T-helper 1 cell treated with Interleukin-12 subunit alpha and Interleukin-12 subunit beta and Interleukin-4 antibody, amounts not matched to agents 30 μg/mL and 1 μg/mL, for 36 hours (primary cell): ENCODE data around the gene HSPG2.
"Not testable (repeated sequence)": the region's sequence is repeated elsewhere in the genome, so short reads cannot be mapped to it uniquely, and the experiment has no call there.

ENCODE experiments used
- H3K27ac Mint-ChIP-seq: one replicate; pipeline ENCODE4 v1.8.0; 2021; ENCODE audit warnings: mild to moderate bottlenecking, mixed read lengths
- H3K27me3 Mint-ChIP-seq: one replicate; pipeline ENCODE4 v1.8.0; 2021; ENCODE audit warnings: low read depth, mixed read lengths
- H3K36me3 Mint-ChIP-seq: one replicate; pipeline ENCODE4 v1.8.0; 2021; ENCODE audit warnings: low read depth, mixed read lengths
- H3K4me1 Mint-ChIP-seq: one replicate; pipeline ENCODE4 v1.8.0; 2021; ENCODE audit warnings: low read depth, mixed read lengths
- H3K4me3 Mint-ChIP-seq: one replicate; pipeline ENCODE4 v1.8.0; 2021; ENCODE audit warnings: mild to moderate bottlenecking, moderate library complexity, mixed read lengths
- H3K9me3 Mint-ChIP-seq: one replicate; pipeline ENCODE4 v1.8.0; 2021; ENCODE audit warnings: mixed read lengths

HSPG2 gene

GRCh38 chr1:21937034-21937371 lies at the start of gene HSPG2:
Gene HSPG2 (minus strand): TSS chr1:21937310. CDS start chr1:21937217, 93 bp downstream.
- H3K36me3 Mint-ChIP-seq: no peaks in the 10 kb centered on the region
- H3K27me3 Mint-ChIP-seq: peaks cover 39% of the 10 kb centered on the region
- H3K4me1 Mint-ChIP-seq: peaks cover 12% of the 10 kb centered on the region
- H3K27ac Mint-ChIP-seq: peak within 1 kb of the TSS; percentile 28
- no peaks in the 10 kb centered on the region for H3K9me3 Mint-ChIP-seq
- H3K4me3 Mint-ChIP-seq: peak within 1 kb of the TSS; percentile 88

GRCh38 chr1:21986386-21986785 lies 49.3 kb upstream of the HSPG2 start:
- H3K36me3 Mint-ChIP-seq, H3K27me3 Mint-ChIP-seq, H3K27ac Mint-ChIP-seq, H3K9me3 Mint-ChIP-seq, H3K4me3 Mint-ChIP-seq, H3K4me1 Mint-ChIP-seq: not testable (repeated sequence)

- not testable (repeated sequence) for H3K9me3 Mint-ChIP-seq, H3K4me1 Mint-ChIP-seq, H3K27ac Mint-ChIP-seq, H3K27me3 Mint-ChIP-seq, H3K36me3 Mint-ChIP-seq, H3K4me3 Mint-ChIP-seq
Measured at GRCh38 chr1:21985893-21986292, 48.8 kb upstream of the HSPG2 start.

- H3K9me3 Mint-ChIP-seq, H3K4me3 Mint-ChIP-seq, H3K4me1 Mint-ChIP-seq, H3K36me3 Mint-ChIP-seq, H3K27ac Mint-ChIP-seq, H3K27me3 Mint-ChIP-seq: not testable (repeated sequence)
Measured at GRCh38 chr1:21983539-21983938, 46.4 kb upstream of the HSPG2 start.

- not testable (repeated sequence) for H3K27me3 Mint-ChIP-seq, H3K27ac Mint-ChIP-seq, H3K36me3 Mint-ChIP-seq, H3K4me3 Mint-ChIP-seq, H3K4me1 Mint-ChIP-seq, H3K9me3 Mint-ChIP-seq
Measured at GRCh38 chr1:21982122-21982521, 45.0 kb upstream of the HSPG2 start.

GRCh38 chr1:21981253-21981652 lies 44.1 kb upstream of the HSPG2 start:
- not testable (repeated sequence) for H3K27me3 Mint-ChIP-seq, H3K27ac Mint-ChIP-seq, H3K4me3 Mint-ChIP-seq, H3K36me3 Mint-ChIP-seq, H3K9me3 Mint-ChIP-seq, H3K4me1 Mint-ChIP-seq

GRCh38 chr1:21980515-21981220 lies 43.6 kb upstream of the HSPG2 start:
- H3K27me3 Mint-ChIP-seq, H3K4me3 Mint-ChIP-seq, H3K4me1 Mint-ChIP-seq, H3K9me3 Mint-ChIP-seq, H3K27ac Mint-ChIP-seq, H3K36me3 Mint-ChIP-seq: not testable (repeated sequence)

GRCh38 chr1:21978209-21978608 lies 41.1 kb upstream of the HSPG2 start:
- H3K9me3 Mint-ChIP-seq, H3K27me3 Mint-ChIP-seq, H3K27ac Mint-ChIP-seq, H3K36me3 Mint-ChIP-seq, H3K4me3 Mint-ChIP-seq, H3K4me1 Mint-ChIP-seq: not testable (repeated sequence)

GRCh38 chr1:21976703-21977239 lies 39.7 kb upstream of the HSPG2 start, which contains the start of gene CELA3B:
Gene CELA3B (plus strand): TSS chr1:21977022. CDS start chr1:21977040, 18 bp downstream.
- not testable (repeated sequence) for H3K27ac Mint-ChIP-seq, H3K27me3 Mint-ChIP-seq, H3K4me3 Mint-ChIP-seq, H3K36me3 Mint-ChIP-seq, H3K9me3 Mint-ChIP-seq, H3K4me1 Mint-ChIP-seq

- H3K27me3 Mint-ChIP-seq, H3K9me3 Mint-ChIP-seq, H3K4me1 Mint-ChIP-seq, H3K36me3 Mint-ChIP-seq, H3K27ac Mint-ChIP-seq, H3K4me3 Mint-ChIP-seq: not testable (repeated sequence)
Measured at GRCh38 chr1:21975296-21975695, 38.2 kb upstream of the HSPG2 start.

- not testable (repeated sequence) for H3K4me3 Mint-ChIP-seq, H3K27me3 Mint-ChIP-seq, H3K9me3 Mint-ChIP-seq, H3K27ac Mint-ChIP-seq, H3K4me1 Mint-ChIP-seq, H3K36me3 Mint-ChIP-seq
Measured at GRCh38 chr1:21974699-21975098, 37.6 kb upstream of the HSPG2 start.

GRCh38 chr1:21973948-21974347 lies 36.8 kb upstream of the HSPG2 start:
- not testable (repeated sequence) for H3K9me3 Mint-ChIP-seq, H3K27ac Mint-ChIP-seq, H3K27me3 Mint-ChIP-seq, H3K4me3 Mint-ChIP-seq, H3K4me1 Mint-ChIP-seq, H3K36me3 Mint-ChIP-seq

GRCh38 chr1:21972973-21973441 lies 35.9 kb upstream of the HSPG2 start:
- not testable (repeated sequence) for H3K4me3 Mint-ChIP-seq, H3K9me3 Mint-ChIP-seq, H3K27ac Mint-ChIP-seq, H3K36me3 Mint-ChIP-seq, H3K4me1 Mint-ChIP-seq
- peaks cover 10% of the 10 kb centered on the region for H3K27me3 Mint-ChIP-seq

GRCh38 chr1:21970523-21970922 lies 33.4 kb upstream of the HSPG2 start:
- not testable (repeated sequence) for H3K9me3 Mint-ChIP-seq, H3K36me3 Mint-ChIP-seq, H3K4me1 Mint-ChIP-seq, H3K27me3 Mint-ChIP-seq, H3K4me3 Mint-ChIP-seq, H3K27ac Mint-ChIP-seq

- H3K9me3 Mint-ChIP-seq, H3K4me3 Mint-ChIP-seq, H3K4me1 Mint-ChIP-seq, H3K27ac Mint-ChIP-seq, H3K27me3 Mint-ChIP-seq, H3K36me3 Mint-ChIP-seq: not testable (repeated sequence)
Measured at GRCh38 chr1:21969066-21969465, 32.0 kb upstream of the HSPG2 start.

- not testable (repeated sequence) for H3K27ac Mint-ChIP-seq, H3K27me3 Mint-ChIP-seq, H3K4me1 Mint-ChIP-seq
Measured at GRCh38 chr1:21967216-21967615, 30.1 kb upstream of the HSPG2 start.

More at GRCh38 chr1:21967216-21967615, 30.1 kb upstream of the HSPG2 start:
- not testable (repeated sequence) for H3K4me3 Mint-ChIP-seq, H3K9me3 Mint-ChIP-seq, H3K36me3 Mint-ChIP-seq
